ENCODE results near the gene SCFD2. TPM values are rescaled to one million over a fixed set of nuclear protein-coding genes. Genes with fewer than 3 reads are reported as not detected.

SCFD2 gene
- total RNA-seq, 4 donors from 2014 or later = 13.1 to 27.4 (median 19.8) TPM

GRCh38 chr4:52841682-52842456 is 524.0 kb downstream of the SCFD2 start:
- no peak for TF ChIP-seq CTCF (IDR thresholded peaks at IDR 0.05; ENCODE audit: low read depth)

- TF ChIP-seq CTCF (IDR thresholded peaks at IDR 0.05; ENCODE audit: low read depth) = no peak
Observed at GRCh38 chr4:52840531-52841370, 525.1 kb downstream of the SCFD2 start.

GRCh38 chr4:52838729-52839586 is 526.9 kb downstream of the SCFD2 start:
- TF ChIP-seq CTCF (IDR thresholded peaks at IDR 0.05; ENCODE audit: low read depth) = no peak

GRCh38 chr4:52837716-52838558 is 527.9 kb downstream of the SCFD2 start:
- no peak for TF ChIP-seq CTCF (IDR thresholded peaks at IDR 0.05; ENCODE audit: low read depth)

- no peak for TF ChIP-seq CTCF (IDR thresholded peaks at IDR 0.05; ENCODE audit: low read depth)
Observed at GRCh38 chr4:52836678-52837077, 529.2 kb downstream of the SCFD2 start.

- TF ChIP-seq CTCF (IDR thresholded peaks at IDR 0.05; ENCODE audit: low read depth) = no peak
Observed at GRCh38 chr4:52836120-52836519, 529.7 kb downstream of the SCFD2 start.

All from subcutaneous adipose tissue (tissue), 4 donors.